Ascending aorta (tissue), 2 donors: Measurements from ENCODE around the gene IQSEC3. TPM values are rescaled to one million over a fixed set of nuclear protein-coding genes. Genes with fewer than 3 reads are reported as not detected.

ENCODE experiments used
- DNase-seq, 2 donors: peaks; one replicate each; pipeline ENCODE4 v3.0.0-alpha.2; 2019; ENCODE audit warnings: low spot score in 2 of 2
- H3K27ac ChIP-seq, 2 donors: fragments of 200-600 bp; sonication (generic); one replicate each; pipeline ENCODE4 v1.5.1; 2016 to 2017; ENCODE audit warnings: mild to moderate bottlenecking in 1 of 2
- H3K27me3 ChIP-seq: fragments of 200-600 bp; sonication (generic); one replicate; pipeline ENCODE4 v1.5.1; 2017
- H3K36me3 ChIP-seq, 2 donors: fragments of 200-600 bp; sonication (generic); one replicate each; pipeline ENCODE4 v1.5.1; 2016
- H3K4me1 ChIP-seq, 2 donors: fragments of 200-600 bp; sonication (generic); one replicate each; pipeline ENCODE4 v1.5.1; 2016 to 2017; ENCODE audit warnings: mild to moderate bottlenecking in 1 of 2
- H3K4me3 ChIP-seq, 2 donors: fragments of 200-600 bp; sonication (generic); one replicate each; pipeline ENCODE4 v1.5.1; 2016 to 2017; ENCODE audit warnings: mild to moderate bottlenecking in 1 of 2
- H3K9me3 ChIP-seq, 2 donors: fragments of 200-600 bp; sonication (generic); one replicate each; pipeline ENCODE4 v1.5.1; 2016
- CTCF ChIP-seq, 3 experiments: fragments of 200-600 bp in 2 of 3; fragments of 450-650 bp in 1 of 3; sonication (generic) in 2 of 3; IDR thresholded peaks; one replicate each; pipeline ENCODE4 v1.5.1; 2016 to 2019; ENCODE audit warnings: antibody characterized with exemption in 3 of 3, mild to moderate bottlenecking in 1 of 3, moderate library complexity in 1 of 3
- intact Hi-C: fragments of 100-400 bp; cut with DNase I; formaldehyde crosslinking; loops from one replicate; pipeline ENCODE4 v1.15.1; 2023
- total RNA-seq: library from RNA; depleted of rRNA; stranded (reverse); fragments of >200 nt; gene quantifications from one replicate; pipeline ENCODE4 v1.1.0, GENCODE V29; 2016

Gene IQSEC3
- total RNA-seq, 1 donor from 2014 or later: 0.53 TPM

DNA sequence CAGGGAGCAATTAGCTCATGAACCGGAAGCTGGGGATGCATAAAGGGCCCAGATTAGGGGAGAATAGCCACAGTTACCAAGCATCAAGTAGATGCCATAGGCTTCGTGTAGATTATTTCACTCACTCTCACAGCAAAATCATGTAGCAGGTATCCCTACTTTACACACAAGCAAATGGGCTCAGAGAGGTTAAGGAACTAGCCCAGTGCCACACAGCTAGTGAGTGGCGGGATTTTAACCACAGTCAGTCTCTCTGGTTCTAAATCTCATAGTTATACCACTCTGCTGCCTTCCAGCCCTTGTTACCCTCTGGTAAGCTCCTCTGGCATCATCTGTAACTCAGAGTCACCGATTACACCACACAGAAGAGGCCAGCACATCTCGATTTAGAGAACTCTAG, 49.0 kb downstream of the IQSEC3 start:
- intact Hi-C loops: no loop called here
- no peaks in the 10 kb centered on the region for H3K9me3 ChIP-seq
- H3K27me3 ChIP-seq: no peaks in the 10 kb centered on the region

GRCh38 chr12:115960-116915, 49.7 kb downstream of the IQSEC3 start:
- TF ChIP-seq CTCF (IDR thresholded peaks at IDR 0.05): no peak
- Histone ChIP-seq H3K9me3 (no peaks in the 10 kb centered on the region), H3K4me1 (no peaks in the 10 kb centered on the region), H3K36me3 (no peaks in the 10 kb centered on the region), H3K4me3 (no peak overlapping the region), H3K27me3 (no peaks in the 10 kb centered on the region), H3K27ac (no peak overlapping the region)
- intact Hi-C loops: no loop called here
- no peak for DNase-seq

More for the DNA sequence above, 49.0 kb downstream of the IQSEC3 start:
- Histone ChIP-seq H3K4me3 (no peak overlapping the region), H3K36me3 (no peaks in the 10 kb centered on the region), H3K27ac (no peak overlapping the region), H3K4me1 (no peaks in the 10 kb centered on the region)
- no peak for TF ChIP-seq CTCF (IDR thresholded peaks at IDR 0.05)
- DNase-seq: no peak

- intact Hi-C loops: no loop called here
- H3K27ac ChIP-seq: no peak overlapping the region
- no peak for DNase-seq
- H3K36me3 ChIP-seq: no peaks in the 10 kb centered on the region
- no peaks in the 10 kb centered on the region for H3K4me1 ChIP-seq
- H3K4me3 ChIP-seq: no peak overlapping the region
- TF ChIP-seq CTCF (IDR thresholded peaks at IDR 0.05): no peak
- H3K27me3 ChIP-seq: no peaks in the 10 kb centered on the region
- H3K9me3 ChIP-seq: no peaks in the 10 kb centered on the region
These were observed 50.7 kb downstream of the IQSEC3 start for GRCh38 chr12:117311-117710.

- H3K4me1 ChIP-seq: no peaks in the 10 kb centered on the region
- TF ChIP-seq CTCF (IDR thresholded peaks at IDR 0.05): no peak
- no peak overlapping the region for H3K27ac ChIP-seq
- H3K4me3 ChIP-seq: no peak overlapping the region
- no peaks in the 10 kb centered on the region for H3K36me3 ChIP-seq
- intact Hi-C loops: no loop called here
- no peaks in the 10 kb centered on the region for H3K27me3 ChIP-seq
- no peak for DNase-seq
- H3K9me3 ChIP-seq: no peaks in the 10 kb centered on the region
These were observed 51.3 kb downstream of the IQSEC3 start for GRCh38 chr12:117816-118345.

DNA sequence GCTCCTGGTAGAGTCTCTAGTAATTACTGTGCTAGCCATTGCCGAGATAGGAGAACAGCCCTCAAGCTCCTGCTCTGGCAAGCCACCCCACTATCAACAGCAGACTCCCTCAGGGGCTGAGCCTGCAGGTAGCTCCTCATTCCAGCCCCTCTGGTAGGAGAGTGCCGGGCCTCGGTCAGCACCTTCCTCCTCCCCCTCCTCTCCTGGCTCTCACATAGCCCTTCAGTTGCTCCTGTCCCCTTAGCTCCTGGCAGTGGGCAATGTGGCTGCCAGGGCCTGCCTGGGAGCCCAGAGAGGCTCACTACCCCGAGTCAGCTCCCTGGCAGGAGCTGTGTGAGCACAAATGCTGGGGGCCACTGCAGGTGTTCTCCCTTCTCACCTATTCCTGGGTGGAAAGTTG, 52.0 kb downstream of the IQSEC3 start:
- TF ChIP-seq CTCF (IDR thresholded peaks at IDR 0.05): no peak
- H3K27ac ChIP-seq: no peak overlapping the region
- no peaks in the 10 kb centered on the region for H3K36me3 ChIP-seq
- intact Hi-C loops: no loop called here
- no peaks in the 10 kb centered on the region for H3K27me3 ChIP-seq
- no peak for DNase-seq
- H3K4me1 ChIP-seq: no peaks in the 10 kb centered on the region
- H3K4me3 ChIP-seq: no peak overlapping the region
- no peaks in the 10 kb centered on the region for H3K9me3 ChIP-seq
